Bone marrow (tissue), 2 donors: ENCODE measurements around the gene NPM3.

Source experiments
- DNase-seq, 2 donors: peaks; one replicate each; lab custom pipeline; 2025; lab: John Stamatoyannopoulos, UW

The NPM3 gene

GRCh38 chr10:101782811-101783735, at the start of gene NPM3:
Gene NPM3, minus strand, starts transcription at chr10:101783446. Its CDS starts 56 bp downstream, at chr10:101783390.
- peak; percentile 39 to 41 for DNase-seq

DNA sequence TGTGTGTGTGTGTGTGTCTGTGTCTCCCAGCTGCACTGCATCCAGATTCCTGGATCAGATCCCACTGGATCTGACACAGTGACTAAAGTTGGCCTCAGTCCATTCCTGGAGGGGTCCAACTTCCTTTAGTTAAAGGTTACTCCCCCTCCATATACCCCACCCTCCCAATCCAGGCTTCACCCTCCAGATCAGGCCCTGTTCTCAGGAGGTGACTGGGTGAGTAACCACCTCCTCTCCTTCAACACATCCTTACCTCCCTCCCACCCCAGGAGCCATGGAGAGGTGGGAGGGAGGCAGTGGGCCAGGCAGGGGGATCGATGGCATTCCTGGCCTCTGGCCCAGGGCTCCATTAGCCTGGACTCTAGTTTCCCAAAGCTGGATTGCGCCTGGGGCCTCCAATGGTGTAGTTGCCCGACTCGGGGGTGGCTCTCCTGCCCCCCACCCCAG, 49.1 kb upstream of the NPM3 start:
- DNase-seq: no peak

GRCh38 chr10:101831169-101831811, 48.0 kb upstream of the NPM3 start:
- no peak for DNase-seq

DNA sequence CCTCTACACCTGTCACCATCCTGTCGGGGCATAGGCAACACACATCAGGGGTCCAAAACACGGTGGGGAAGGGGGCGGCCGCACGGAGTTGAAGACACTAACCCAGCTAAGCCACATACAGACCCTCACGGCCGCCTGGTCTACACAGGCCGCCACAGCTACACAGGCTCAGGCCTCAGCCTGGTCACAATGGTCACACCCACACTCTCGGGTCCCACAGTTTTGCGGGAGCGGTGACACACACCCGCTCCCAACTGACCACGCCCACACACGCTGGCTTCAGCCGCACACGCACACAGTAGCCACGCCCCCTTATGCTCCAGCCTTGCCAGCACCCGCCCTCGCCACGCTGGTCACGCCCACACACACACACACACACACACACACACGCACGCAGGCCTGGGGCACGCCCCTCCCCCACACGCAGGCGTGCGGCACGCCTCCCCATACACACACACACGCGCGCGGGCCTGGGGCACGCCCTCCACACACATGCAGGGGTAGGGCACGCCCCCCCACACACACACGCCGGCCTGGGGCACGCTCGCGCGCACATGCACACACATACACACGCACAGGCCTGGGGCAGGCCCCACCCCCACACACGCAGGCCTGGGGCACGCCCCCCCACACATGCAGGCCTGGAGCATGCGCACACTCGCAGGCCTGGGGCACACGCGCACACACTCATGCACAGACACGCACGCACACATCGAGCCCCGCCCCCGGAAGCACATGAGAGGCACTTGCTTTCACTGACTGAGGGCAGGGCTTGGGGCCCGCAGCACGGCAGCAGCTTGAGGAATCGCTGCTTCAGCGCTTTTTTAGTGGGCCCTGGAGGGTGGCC, 47.3 kb upstream of the NPM3 start:
- peak; percentile 80 to 88 for DNase-seq

- no peak for DNase-seq
Observed at GRCh38 chr10:101829561-101830315, 46.5 kb upstream of the NPM3 start.

DNA sequence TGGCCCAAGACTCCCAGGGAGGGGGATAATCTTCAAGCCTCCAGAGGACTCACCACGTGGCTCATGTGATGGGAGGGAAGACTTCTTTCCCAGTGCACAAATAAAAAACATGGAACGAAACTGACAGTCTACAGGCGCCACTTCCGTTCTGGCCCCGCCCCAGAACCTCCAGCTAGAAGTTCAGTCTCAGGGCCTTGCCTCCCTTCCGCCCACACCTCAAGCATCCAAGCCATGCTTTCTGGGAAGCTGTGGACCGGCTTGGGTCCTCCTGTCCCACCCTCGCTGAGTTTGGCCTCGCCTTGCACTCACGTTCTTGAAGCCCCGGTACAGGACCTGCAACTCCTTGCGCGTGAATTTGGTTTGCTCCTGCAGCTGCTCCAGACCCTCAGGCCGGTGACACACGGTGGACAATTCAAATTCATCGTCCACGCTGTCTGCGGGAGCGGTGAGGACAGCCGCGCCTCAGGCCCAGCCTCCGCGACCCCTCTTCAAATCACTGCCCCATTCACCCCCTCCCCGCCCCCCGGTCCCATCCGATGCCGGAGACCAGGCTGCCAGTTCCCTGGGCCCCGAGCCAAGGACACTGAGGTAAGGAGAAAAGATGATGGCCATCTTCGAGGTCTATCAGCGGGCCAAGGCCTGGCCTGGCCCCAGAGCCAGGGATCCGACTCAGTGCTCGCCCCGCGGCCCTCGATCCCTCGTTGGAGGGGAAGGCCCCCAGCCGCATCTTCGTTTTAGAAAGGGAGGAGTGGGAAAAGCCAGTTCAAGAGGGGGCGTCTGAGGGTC, 45.7 kb upstream of the NPM3 start:
- DNase-seq: no peak

GRCh38 chr10:101827919-101828600, 44.8 kb upstream of the NPM3 start:
- DNase-seq: no peak

GRCh38 chr10:101826852-101827434, 43.7 kb upstream of the NPM3 start:
- no peak for DNase-seq

DNA sequence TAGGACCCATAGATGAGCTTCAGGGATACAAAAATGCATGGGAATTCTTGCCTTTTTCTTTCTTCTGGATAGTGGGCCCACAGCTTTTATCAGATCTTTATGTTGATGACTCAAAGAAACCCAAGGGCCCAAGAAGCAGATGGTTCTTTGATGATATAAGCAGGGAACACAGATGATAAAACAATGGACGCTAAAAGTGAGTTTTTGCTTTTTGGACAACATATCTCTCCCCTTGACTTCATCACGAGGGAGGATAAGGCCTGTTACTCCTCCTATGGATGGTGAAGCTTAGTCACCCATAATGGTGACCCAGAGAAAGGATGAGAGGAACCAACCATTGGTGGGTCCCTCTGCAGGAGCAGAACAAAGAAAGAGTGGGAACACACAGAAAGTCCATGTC, 41.5 kb upstream of the NPM3 start:
- DNase-seq: no peak

GRCh38 chr10:101818872-101819633, 35.8 kb upstream of the NPM3 start:
- no peak for DNase-seq

- peak; percentile 93 to 100 for DNase-seq
Observed at GRCh38 chr10:101818119-101818871, 35.0 kb upstream of the NPM3 start, which contains the start of gene OGA. Gene OGA, minus strand, starts transcription at chr10:101818444. Its CDS starts 422 bp downstream, at chr10:101818022.

DNA sequence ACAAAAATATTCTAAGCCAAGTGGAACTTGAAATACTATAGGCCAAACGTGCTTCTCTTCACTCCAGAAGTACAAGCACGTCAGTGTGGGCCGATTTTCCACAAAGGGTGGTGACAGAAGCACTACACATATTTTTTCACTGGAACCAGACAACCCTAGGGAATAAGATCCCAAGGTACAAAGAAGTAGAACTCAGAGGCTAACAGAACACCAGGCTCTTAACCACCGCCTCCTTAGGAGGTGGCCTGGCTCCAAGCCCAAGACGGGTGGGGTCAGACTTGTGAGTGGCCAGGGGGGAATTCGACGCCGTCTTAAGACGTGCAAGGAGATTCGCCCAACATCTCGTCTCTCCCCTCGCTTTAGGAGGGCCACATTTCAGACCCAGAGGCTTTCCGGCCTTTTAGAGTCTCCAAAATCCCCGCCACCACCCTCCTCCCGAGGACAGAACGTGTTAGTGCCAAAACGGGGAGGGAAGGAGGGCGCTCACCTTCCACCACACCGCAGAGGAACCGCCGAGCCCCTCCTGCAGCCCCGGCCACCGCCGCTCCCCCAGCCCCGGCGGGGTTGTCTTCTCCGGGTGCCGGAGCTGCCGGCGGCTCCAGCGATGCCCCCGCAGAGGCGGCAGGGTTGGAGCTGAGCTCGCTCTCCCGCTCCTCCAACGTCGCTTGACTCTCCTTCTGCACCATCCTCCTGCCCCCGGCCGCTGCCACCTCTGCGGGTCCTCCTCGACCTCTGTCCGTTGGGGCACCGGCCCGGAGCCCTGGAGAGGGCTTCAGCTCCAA, 34.3 kb upstream of the NPM3 start:
- peak in 1 of 2 donors; percentile 13 for DNase-seq

GRCh38 chr10:101816913-101817336, 33.7 kb upstream of the NPM3 start:
- no peak for DNase-seq

DNA sequence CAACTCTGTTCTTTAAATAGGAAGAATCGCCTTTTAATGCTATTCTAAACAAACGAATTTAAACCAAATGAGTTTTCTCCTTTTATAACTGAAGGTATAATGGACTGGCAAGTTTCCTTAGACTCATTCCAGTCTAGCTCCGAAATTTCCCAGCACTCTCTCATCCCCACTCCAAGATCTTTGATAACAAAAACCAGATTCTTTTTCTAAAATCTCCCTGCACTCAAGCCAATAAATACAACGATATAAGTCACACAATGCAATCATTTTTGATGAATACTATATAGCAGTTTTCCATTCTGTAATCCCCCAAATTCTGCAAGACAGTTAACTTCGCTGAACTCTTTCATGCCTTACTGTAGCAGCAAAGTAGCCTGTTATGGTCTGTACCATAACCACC, 33.1 kb upstream of the NPM3 start:
- no peak for DNase-seq

DNA sequence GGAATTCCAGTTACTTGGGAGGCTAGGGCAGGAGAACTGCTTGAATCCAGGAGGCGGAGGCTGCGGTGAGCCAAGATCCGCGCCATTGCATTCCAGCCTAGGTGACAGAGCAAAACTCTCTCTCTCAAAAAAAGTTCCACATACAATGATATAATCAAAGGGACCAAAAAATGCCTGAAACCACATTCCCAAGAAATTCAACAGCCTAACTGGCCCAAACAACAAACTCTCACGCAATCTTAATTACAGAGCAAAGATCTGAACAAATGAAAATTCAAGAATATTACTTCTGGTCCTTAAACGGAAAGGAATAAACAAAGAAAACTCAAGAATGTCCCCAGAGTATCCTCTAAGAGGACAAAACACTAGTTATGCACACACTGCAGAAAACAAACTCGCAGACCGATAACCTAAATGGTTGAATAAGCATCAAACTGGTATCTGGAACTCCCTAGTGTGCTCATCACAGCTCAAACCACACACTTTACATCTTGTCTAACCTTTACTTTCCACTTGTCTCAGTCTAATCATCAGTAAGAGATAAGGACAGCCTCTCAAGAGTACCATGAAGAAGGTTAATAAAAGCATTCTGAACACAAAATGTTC, 31.3 kb upstream of the NPM3 start:
- no peak for DNase-seq

GRCh38 chr10:101812606-101813005, 29.4 kb upstream of the NPM3 start:
- no peak for DNase-seq

DNA sequence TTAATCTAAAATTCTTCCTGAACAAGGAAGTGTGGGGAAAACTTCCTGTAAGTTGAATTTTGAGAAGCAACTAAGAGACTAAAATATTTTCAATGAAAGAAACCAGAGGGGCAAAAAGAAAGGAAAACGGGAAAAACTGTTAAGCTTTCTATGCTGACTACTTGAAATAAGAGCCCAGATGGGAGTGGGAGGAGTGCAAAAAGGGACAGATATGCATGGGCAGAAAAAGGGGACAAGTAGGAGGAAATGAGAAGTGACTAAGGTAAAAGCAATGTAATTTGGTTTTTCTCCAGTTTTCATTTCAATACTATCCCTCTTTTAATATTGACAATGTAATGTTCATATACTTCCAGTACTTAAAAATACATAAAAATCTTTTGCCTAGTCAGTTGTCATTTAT, 23.9 kb upstream of the NPM3 start:
- DNase-seq: no peak
